SK-N-SH (cell line): Measurements from ENCODE around the gene TMEM30A.

Experiments
- CTCF ChIP-seq: fragments of 200-600 bp; sonication (generic); IDR thresholded peaks from 2 replicates; pipeline ENCODE4 v1.6.1; 2017; ENCODE audit warnings: antibody characterized with exemption, mild to moderate bottlenecking, moderate library complexity
- EP300 ChIP-seq, 2 experiments: IDR thresholded peaks; 2 replicates each; pipeline versions ENCODE4 v1.4.0 to v1.6.1; 2012; ENCODE audit warnings: borderline replicate concordance in 1 of 2, low read depth in 1 of 2, low read length in 1 of 2
- FOXM1 ChIP-seq: IDR thresholded peaks from 2 replicates; pipeline ENCODE4 v1.4.0; 2012; ENCODE audit warnings: low read depth, mild to moderate bottlenecking
- GATA2 ChIP-seq: sonication (generic); formaldehyde crosslinking; IDR thresholded peaks from 2 replicates; pipeline ENCODE4 v1.5.0; 2020; ENCODE audit warnings: mild to moderate bottlenecking, missing genetic modification reagents
- MAX ChIP-seq: IDR thresholded peaks from 2 replicates; pipeline ENCODE4 v1.4.0; 2012; ENCODE audit warnings: low read depth
- NFIC ChIP-seq: IDR thresholded peaks from 2 replicates; pipeline ENCODE4 v1.4.0; 2012; ENCODE audit warnings: borderline replicate concordance
- RCOR1 ChIP-seq: fragments of 150-350 bp; IDR thresholded peaks from 2 replicates; pipeline ENCODE4 v1.6.1; 2017; ENCODE audit warnings: antibody characterized with exemption, low read length
- REST ChIP-seq: IDR thresholded peaks from 2 replicates; pipeline ENCODE4 v1.6.1; 2012; ENCODE audit warnings: mild to moderate bottlenecking, low read depth, low read length, moderate library complexity
- SIN3A ChIP-seq: IDR thresholded peaks from 2 replicates; pipeline ENCODE4 v1.6.1; 2012; ENCODE audit warnings: low read depth, mild to moderate bottlenecking, low read length, moderate library complexity, borderline replicate concordance
- YY1 ChIP-seq: IDR thresholded peaks from 2 replicates; pipeline ENCODE4 v1.4.0; 2012; ENCODE audit warnings: low read depth, mild to moderate bottlenecking

GRCh38 chr6:75221116-75221515, 63.5 kb downstream of the TMEM30A start:
- TF ChIP-seq GATA2 (CRISPR knock-in tag): no peak
- no peak for TF ChIP-seq CTCF
- no peak for TF ChIP-seq NFIC
- TF ChIP-seq SIN3A: no peak
- TF ChIP-seq FOXM1: no peak
- no peak for TF ChIP-seq EP300 (IDR thresholded peaks at IDR 0.05; ENCODE audit: borderline replicate concordance in 1 of 2, low read depth in 1 of 2, low read length in 1 of 2)
- no peak for TF ChIP-seq RCOR1
- TF ChIP-seq REST: peak; percentile 62; the same call in 1 of the 2 replicates
- TF ChIP-seq MAX: no peak
- no peak for TF ChIP-seq YY1
